Type B pancreatic cell (in vitro differentiated cells): Measurements from ENCODE around the gene SP1. TPM values are rescaled to one million over a fixed set of nuclear protein-coding genes. Genes with fewer than 3 reads are reported as not detected.
A peak's percentile ranks its signal among the peaks of the same experiment; 100 is the strongest.

Experiments used
- DNase-seq: peaks from one replicate; pipeline ENCODE4 v3.0.0; 2021; ENCODE audit warnings: mixed read lengths; ENCODE audit not compliant: unreplicated experiment; ENCODE audit errors: extremely low spot score
- H3K27ac Mint-ChIP-seq: 2 replicates; pipeline ENCODE4 v1.8.0; 2021; ENCODE audit warnings: mild to moderate bottlenecking, mixed read lengths
- H3K27me3 Mint-ChIP-seq: 2 replicates; pipeline ENCODE4 v1.8.0; 2021; ENCODE audit warnings: mixed read lengths
- H3K36me3 Mint-ChIP-seq: 2 replicates; pipeline ENCODE4 v1.8.0; 2021; ENCODE audit warnings: mixed read lengths
- H3K4me1 Mint-ChIP-seq: one replicate; pipeline ENCODE4 v1.8.0; 2021; ENCODE audit warnings: mixed read lengths; ENCODE audit not compliant: unreplicated experiment
- H3K4me3 Mint-ChIP-seq: 2 replicates; pipeline ENCODE4 v1.8.0; 2021; ENCODE audit warnings: mild to moderate bottlenecking, mixed read lengths
- H3K9me3 Mint-ChIP-seq: 2 replicates; pipeline ENCODE4 v1.8.0; 2021; ENCODE audit warnings: mixed read lengths
- CTCF ChIP-seq: fragments of 200-600 bp; sonication (generic); conservative IDR thresholded peaks from 2 replicates; pipeline ENCODE4 v1.5.0; 2021; ENCODE audit warnings: antibody characterized with exemption, mild to moderate bottlenecking
- total RNA-seq: library from RNA; stranded (reverse); gene quantifications from 2 replicates; pipeline ENCODE4 v1.2.1, GENCODE V29; 2021; ENCODE audit warnings: low replicate concordance

The SP1 gene
- total RNA-seq, 1 donor from 2014 or later = 82.9 TPM

- TF ChIP-seq CTCF = no peak
- DNase-seq = no peak
- H3K36me3 Mint-ChIP-seq = peaks cover 35% of the 10 kb centered on the region
- no peaks in the 10 kb centered on the region for H3K27me3 Mint-ChIP-seq
- peak overlapping the region; percentile 98 for H3K4me3 Mint-ChIP-seq
- peaks cover 28% of the 10 kb centered on the region for H3K4me1 Mint-ChIP-seq
- no peaks in the 10 kb centered on the region for H3K9me3 Mint-ChIP-seq
- H3K27ac Mint-ChIP-seq = peak overlapping the region; percentile 99
These were observed 74.1 kb downstream of the SP1 start for GRCh38 chr12:53453953-53454640.

GRCh38 chr12:53454707-53455106, 74.7 kb downstream of the SP1 start:
- peak overlapping the region; percentile 98 for H3K4me3 Mint-ChIP-seq
- peak overlapping the region; percentile 47 for H3K27ac Mint-ChIP-seq
- H3K4me1 Mint-ChIP-seq = peaks cover 30% of the 10 kb centered on the region
- H3K27me3 Mint-ChIP-seq = no peaks in the 10 kb centered on the region
- TF ChIP-seq CTCF = no peak
- DNase-seq = no peak
- peaks cover 38% of the 10 kb centered on the region for H3K36me3 Mint-ChIP-seq
- H3K9me3 Mint-ChIP-seq = no peaks in the 10 kb centered on the region

GRCh38 chr12:53456654-53457366, 76.8 kb downstream of the SP1 start:
- no peaks in the 10 kb centered on the region for H3K27me3 Mint-ChIP-seq
- no peak for TF ChIP-seq CTCF
- H3K36me3 Mint-ChIP-seq = peaks cover 54% of the 10 kb centered on the region
- no peak for DNase-seq
- H3K9me3 Mint-ChIP-seq = no peaks in the 10 kb centered on the region
- H3K4me3 Mint-ChIP-seq = no peak overlapping the region
- H3K27ac Mint-ChIP-seq = no peak overlapping the region
- H3K4me1 Mint-ChIP-seq = peaks cover 32% of the 10 kb centered on the region

GRCh38 chr12:53459097-53459496, 79.1 kb downstream of the SP1 start:
- Mint-ChIP-seq H3K27ac (peak overlapping the region; percentile 7), H3K9me3 (no peaks in the 10 kb centered on the region), H3K4me3 (no peak overlapping the region), H3K36me3 (peaks cover 60% of the 10 kb centered on the region), H3K4me1 (peaks cover 25% of the 10 kb centered on the region), H3K27me3 (no peaks in the 10 kb centered on the region)
- TF ChIP-seq CTCF = no peak
- DNase-seq = no peak

GRCh38 chr12:53461059-53461458, 81.1 kb downstream of the SP1 start:
- no peak for TF ChIP-seq CTCF
- peaks cover 52% of the 10 kb centered on the region for H3K36me3 Mint-ChIP-seq
- DNase-seq = no peak
- no peak overlapping the region for H3K27ac Mint-ChIP-seq
- no peaks in the 10 kb centered on the region for H3K9me3 Mint-ChIP-seq
- peaks cover 17% of the 10 kb centered on the region for H3K4me1 Mint-ChIP-seq
- H3K4me3 Mint-ChIP-seq = no peak overlapping the region
- no peaks in the 10 kb centered on the region for H3K27me3 Mint-ChIP-seq
